CD14-positive monocyte (primary cell): ENCODE data around the gene SLC10A6. TPM values are rescaled to one million over a fixed set of nuclear protein-coding genes. Genes with fewer than 3 reads are reported as not detected.

Experiments used
- DNase-seq, 3 donors: peaks; one replicate each; pipeline ENCODE4 v3.0.0-alpha.2; 2011 to 2022
- H2AFZ ChIP-seq: 2 replicates; pipeline ENCODE4 v1.6.0; 2012; ENCODE audit warnings: mild to moderate bottlenecking, low read depth, low read length, inconsistent platforms; ENCODE audit not compliant: insufficient read depth, poor library complexity, severe bottlenecking
- H3K27ac ChIP-seq, 2 donors: 1 replicate in 1 of 2; 2 replicates in 1 of 2; pipeline ENCODE4 v1.5.1; 2012 to 2013; ENCODE audit warnings: low read length in 2 of 2, control low read depth in 1 of 2, inconsistent platforms in 1 of 2, low read depth in 1 of 2, mild to moderate bottlenecking in 1 of 2
- H3K27me3 ChIP-seq, 2 donors: one replicate each; pipeline versions ENCODE4 v1.6.0 to v1.6.1; 2011 to 2013; ENCODE audit warnings: low read length in 2 of 2; ENCODE audit not compliant: control insufficient read depth in 2 of 2, insufficient read depth in 2 of 2
- H3K36me3 ChIP-seq, 2 donors: replicated peaks in 1 of 2; 1 replicate in 1 of 2; 2 replicates in 1 of 2; pipeline versions ENCODE4 v1.5.1 to v1.6.1; 2012 to 2013; ENCODE audit warnings: low read length in 2 of 2, control low read depth in 1 of 2, inconsistent platforms in 1 of 2, mild to moderate bottlenecking in 1 of 2; ENCODE audit not compliant: insufficient read depth in 2 of 2, control insufficient read depth in 1 of 2
- H3K4me1 ChIP-seq, 2 donors: 1 replicate in 1 of 2; 2 replicates in 1 of 2; pipeline versions ENCODE4 v1.5.1 to v1.6.1; 2012 to 2013; ENCODE audit warnings: low read length in 2 of 2, control low read depth in 1 of 2, inconsistent platforms in 1 of 2, mild to moderate bottlenecking in 1 of 2, moderate library complexity in 1 of 2; ENCODE audit not compliant: insufficient read depth in 2 of 2, control insufficient read depth in 1 of 2
- H3K4me2 ChIP-seq: replicated peaks from 2 replicates; pipeline ENCODE3; 2012; ENCODE audit warnings: low read length, moderate library complexity, mild to moderate bottlenecking; ENCODE audit not compliant: poor library complexity, severe bottlenecking; ENCODE audit errors: extremely low read depth
- H3K4me3 ChIP-seq, 3 experiments: fragments of 200-600 bp in 1 of 3; sonication (generic) in 1 of 3; replicated peaks in 1 of 3; 1 replicate in 2 of 3; 2 replicates in 1 of 3; pipeline ENCODE4 v1.5.1; 2011 to 2013; ENCODE audit warnings: low read length in 3 of 3, mild to moderate bottlenecking in 3 of 3, control low read depth in 2 of 3, low read depth in 2 of 3, inconsistent platforms in 1 of 3, moderate library complexity in 1 of 3
- H3K79me2 ChIP-seq: 2 replicates; pipeline ENCODE4 v1.6.0; 2012; ENCODE audit warnings: mild to moderate bottlenecking, control low read depth, inconsistent platforms, low read length, moderate library complexity; ENCODE audit not compliant: insufficient read depth
- H3K9ac ChIP-seq: 2 replicates; pipeline ENCODE4 v1.6.0; 2017; ENCODE audit warnings: low read length, mild to moderate bottlenecking; ENCODE audit not compliant: insufficient read depth, poor library complexity, severe bottlenecking
- H3K9me3 ChIP-seq, 2 donors: replicated peaks in 1 of 2; 1 replicate in 1 of 2; 2 replicates in 1 of 2; pipeline versions ENCODE4 v1.5.1 to v1.6.1; 2012 to 2013; ENCODE audit warnings: low read length in 2 of 2, control low read depth in 1 of 2; ENCODE audit not compliant: control insufficient read depth in 1 of 2, insufficient read depth in 1 of 2
- H4K20me1 ChIP-seq: 2 replicates; pipeline ENCODE4 v1.6.0; 2012; ENCODE audit warnings: mild to moderate bottlenecking, low read length, control low read depth, moderate library complexity; ENCODE audit not compliant: insufficient read depth
- H3K27ac Mint-ChIP-seq, 7 donors: one replicate each; pipeline ENCODE4 v1.8.0; 2020; ENCODE audit warnings: mild to moderate bottlenecking in 7 of 7, mixed read lengths in 7 of 7, moderate library complexity in 6 of 7, inconsistent platforms in 2 of 7
- H3K27me3 Mint-ChIP-seq, 3 donors: one replicate each; pipeline ENCODE4 v1.8.0; 2021 to 2022; ENCODE audit warnings: low read depth in 3 of 3, mild to moderate bottlenecking in 3 of 3, mixed read lengths in 3 of 3, moderate library complexity in 3 of 3, inconsistent platforms in 1 of 3
- H3K36me3 Mint-ChIP-seq, 2 donors: one replicate each; pipeline ENCODE4 v1.8.0; 2020; ENCODE audit warnings: mixed read lengths in 2 of 2, inconsistent platforms in 1 of 2, mild to moderate bottlenecking in 1 of 2
- H3K4me1 Mint-ChIP-seq: one replicate; pipeline ENCODE4 v1.8.0; 2020; ENCODE audit warnings: mild to moderate bottlenecking, mixed read lengths
- H3K4me3 Mint-ChIP-seq, 2 donors: one replicate each; pipeline ENCODE4 v1.8.0; 2020; ENCODE audit warnings: mild to moderate bottlenecking in 2 of 2, mixed read lengths in 2 of 2, moderate library complexity in 1 of 2
- H3K9me3 Mint-ChIP-seq, 7 donors: one replicate each; pipeline ENCODE4 v1.8.0; 2020 to 2022; ENCODE audit warnings: mixed read lengths in 7 of 7, mild to moderate bottlenecking in 6 of 7, moderate library complexity in 6 of 7, inconsistent platforms in 2 of 7
- WGBS: methylation state at CpG from one replicate; pipeline ENCODE4 v1.1.5; 2013; ENCODE audit warnings: missing lambda C conversion rate; ENCODE audit not compliant: insufficient coverage; 5-methylcytosine and 5-hydroxymethylcytosine counted together
- intact Hi-C, 2 donors: fragments of 100-400 bp; cut with micrococcal nuclease; formaldehyde crosslinking; loops; one replicate each; pipeline versions ENCODE4 v1.15.0 to v1.15.1; 2023
- polyA plus RNA-seq, 3 donors: library from polyadenylated mRNA; depleted of rRNA in 1 of 3; unstranded in 2 of 3; stranded (reverse) in 1 of 3; fragments of 300-500 nt in 2 of 3; fragments of >200 nt in 1 of 3; fragmentation: Illumina TruSeq in 2 of 3; gene quantifications; 1 replicate in 2 of 3; 2 replicates in 1 of 3; pipeline ENCODE4 v1.2.3, GENCODE V29; 2012 to 2021
- TF ChIP-seq, protein P1 (sequence below): fragments of 200-600 bp; IDR thresholded peaks from one replicate; pipeline ENCODE4 v1.8.0; 2022; ENCODE audit warnings: antibody characterized with exemption, mild to moderate bottlenecking

The SLC10A6 gene
- polyA plus RNA-seq, 3 donors = 0.08 TPM; not detected in 2

DNA sequence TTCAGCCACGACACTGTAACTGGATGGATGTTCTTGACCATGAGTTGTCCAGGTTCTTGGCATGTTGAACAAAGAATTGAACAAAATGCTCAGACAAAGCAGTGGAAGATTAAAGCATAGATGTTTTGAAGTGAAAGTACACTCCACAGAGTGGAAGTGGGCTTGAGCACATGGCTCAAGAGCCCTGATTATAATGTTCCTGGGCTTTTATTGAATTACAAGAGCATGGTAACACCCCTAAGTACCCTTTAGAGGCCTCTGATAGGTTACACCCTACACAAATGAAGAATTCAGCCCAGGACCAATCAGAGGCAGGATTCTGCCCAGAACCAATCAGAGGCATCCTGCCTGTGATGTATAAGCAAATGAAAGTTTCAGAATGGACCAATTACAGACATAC is 33.5 kb downstream of the SLC10A6 start:
- no peak overlapping the region for H3K4me2 ChIP-seq
- H2AFZ ChIP-seq = no peak overlapping the region
- peaks cover 10 to 21% of the 10 kb centered on the region in 2 donors for H3K9me3 ChIP-seq
- H3K27ac ChIP-seq = no peak overlapping the region
- no peak overlapping the region for H3K9ac ChIP-seq
- intact Hi-C loops = no loop called here
- no peak overlapping the region for H3K27ac Mint-ChIP-seq
- H3K4me1 Mint-ChIP-seq = no peaks in the 10 kb centered on the region
- H3K27me3 ChIP-seq = no peaks in the 10 kb centered on the region
- no peaks in the 10 kb centered on the region for H3K79me2 ChIP-seq
- no peaks in the 10 kb centered on the region for H3K4me1 ChIP-seq
- no CpG with 5 or more reads among the region's 1 CpG for WGBS
- no peaks in the 10 kb centered on the region for H4K20me1 ChIP-seq
- H3K4me3 Mint-ChIP-seq = no peak overlapping the region
- H3K9me3 Mint-ChIP-seq = peaks cover 5 to 23% (median 14%) of the 10 kb centered on the region in 7 donors
- no peak for DNase-seq
- TF ChIP-seq, protein P1, sequence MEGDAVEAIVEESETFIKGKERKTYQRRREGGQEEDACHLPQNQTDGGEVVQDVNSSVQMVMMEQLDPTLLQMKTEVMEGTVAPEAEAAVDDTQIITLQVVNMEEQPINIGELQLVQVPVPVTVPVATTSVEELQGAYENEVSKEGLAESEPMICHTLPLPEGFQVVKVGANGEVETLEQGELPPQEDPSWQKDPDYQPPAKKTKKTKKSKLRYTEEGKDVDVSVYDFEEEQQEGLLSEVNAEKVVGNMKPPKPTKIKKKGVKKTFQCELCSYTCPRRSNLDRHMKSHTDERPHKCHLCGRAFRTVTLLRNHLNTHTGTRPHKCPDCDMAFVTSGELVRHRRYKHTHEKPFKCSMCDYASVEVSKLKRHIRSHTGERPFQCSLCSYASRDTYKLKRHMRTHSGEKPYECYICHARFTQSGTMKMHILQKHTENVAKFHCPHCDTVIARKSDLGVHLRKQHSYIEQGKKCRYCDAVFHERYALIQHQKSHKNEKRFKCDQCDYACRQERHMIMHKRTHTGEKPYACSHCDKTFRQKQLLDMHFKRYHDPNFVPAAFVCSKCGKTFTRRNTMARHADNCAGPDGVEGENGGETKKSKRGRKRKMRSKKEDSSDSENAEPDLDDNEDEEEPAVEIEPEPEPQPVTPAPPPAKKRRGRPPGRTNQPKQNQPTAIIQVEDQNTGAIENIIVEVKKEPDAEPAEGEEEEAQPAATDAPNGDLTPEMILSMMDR = no peak
- no peak overlapping the region for H3K4me3 ChIP-seq
- no peaks in the 10 kb centered on the region for H3K36me3 ChIP-seq
- H3K27me3 Mint-ChIP-seq = no peaks in the 10 kb centered on the region
- no peaks in the 10 kb centered on the region for H3K36me3 Mint-ChIP-seq

DNA sequence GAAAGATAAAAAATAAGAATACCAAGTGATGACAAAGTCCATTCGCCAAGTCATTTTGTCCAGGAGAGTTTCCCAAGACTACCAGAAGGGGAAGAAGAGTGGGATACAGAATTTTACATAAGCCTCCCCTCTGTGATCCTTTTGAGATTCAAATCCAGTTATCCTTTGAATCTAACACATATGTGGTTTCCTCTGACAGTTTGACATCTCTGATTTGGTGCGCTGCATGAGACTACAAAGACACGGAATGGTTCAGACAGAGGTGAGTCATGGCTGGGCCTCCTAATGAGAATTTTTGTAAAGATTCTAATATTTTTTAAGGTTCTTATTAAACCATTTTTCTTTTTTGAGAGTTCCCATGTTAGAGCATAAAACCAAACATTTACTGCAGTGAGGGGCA is 38.3 kb downstream of the SLC10A6 start:
- H3K4me3 Mint-ChIP-seq = no peak overlapping the region
- no peak overlapping the region for H3K27ac ChIP-seq
- no peak overlapping the region for H3K4me3 ChIP-seq
- no peak overlapping the region for H3K27ac Mint-ChIP-seq
- no peaks in the 10 kb centered on the region for H3K36me3 ChIP-seq
- no peak overlapping the region for H2AFZ ChIP-seq
- H3K4me1 Mint-ChIP-seq = no peaks in the 10 kb centered on the region
- H3K9me3 Mint-ChIP-seq = peaks cover 0 to 13% (median 7%) of the 10 kb centered on the region in 7 donors
- TF ChIP-seq, protein P1 = no peak
- WGBS = no CpG with 5 or more reads among the region's 3 CpGs
- H3K27me3 ChIP-seq = no peaks in the 10 kb centered on the region
- H3K27me3 Mint-ChIP-seq = no peaks in the 10 kb centered on the region
- no peaks in the 10 kb centered on the region for H3K4me1 ChIP-seq
- peaks cover 4 to 8% of the 10 kb centered on the region in 2 donors for H3K9me3 ChIP-seq
- no peak overlapping the region for H3K4me2 ChIP-seq
- DNase-seq = no peak
- intact Hi-C loops = no loop called here
- no peaks in the 10 kb centered on the region for H3K36me3 Mint-ChIP-seq
- no peak overlapping the region for H3K9ac ChIP-seq
- no peaks in the 10 kb centered on the region for H3K79me2 ChIP-seq
- H4K20me1 ChIP-seq = no peaks in the 10 kb centered on the region
